ENCODE data around the gene ZNF628. TPM values are rescaled to one million over a fixed set of nuclear protein-coding genes. Genes with fewer than 3 reads are reported as not detected.
"Not testable (repeated sequence)": the region's sequence is repeated elsewhere in the genome, so short reads cannot be mapped to it uniquely, and the experiment has no call there.

ZNF628 gene
- total RNA-seq, 1 donor = 2.9 TPM

DNA sequence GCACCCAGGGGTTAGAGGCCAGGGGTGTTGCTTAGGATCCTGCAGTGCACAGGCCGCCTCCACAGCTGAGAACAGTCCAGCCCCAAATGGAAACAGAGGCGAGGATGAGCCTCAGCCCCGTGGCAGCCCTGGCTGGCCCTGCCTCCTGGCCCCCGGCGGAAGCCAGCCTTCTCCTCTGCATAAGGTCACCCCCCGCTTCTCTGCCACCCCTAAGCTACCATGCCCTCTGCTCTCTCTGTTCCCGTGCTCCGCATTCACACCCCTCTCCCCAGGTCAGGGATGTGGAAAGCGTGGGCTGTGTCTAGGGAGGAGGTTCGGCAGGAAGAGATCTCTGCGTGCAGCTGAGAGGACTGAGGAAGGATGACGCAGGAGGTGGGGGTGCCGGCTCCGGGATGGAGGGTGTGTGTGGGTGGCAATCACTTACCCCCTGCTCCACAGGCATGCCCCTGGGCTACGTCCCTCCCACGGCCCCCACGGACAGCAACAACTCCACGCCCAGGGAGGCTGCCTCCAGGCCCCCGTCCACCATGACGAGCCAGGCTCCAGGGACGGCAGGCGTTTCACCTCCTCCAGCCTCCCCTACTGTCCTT is 17.9 kb downstream of the ZNF628 start:
- DNase-seq (ENCODE audit: insufficient read length, low spot score, missing footprints) = peak; percentile 99
- Histone ChIP-seq H3K36me3 (ENCODE audit: insufficient read depth, low read length) (peaks cover 34% of the 10 kb centered on the region), H3K27me3 (ENCODE audit: insufficient read depth, low read length) (no peaks in the 10 kb centered on the region), H3K4me1 (ENCODE audit: insufficient read depth, low read length) (peaks cover 32% of the 10 kb centered on the region), H3K4me3 (ENCODE audit: insufficient read depth, low read length) (peak overlapping the region; percentile 70), H3K9me3 (ENCODE audit: low read depth, low read length) (no peaks in the 10 kb centered on the region), H3K4me2 (ENCODE audit: insufficient read depth, low read length) (peak overlapping the region; percentile 81), H3K79me2 (ENCODE audit: insufficient read depth, low read length) (peaks cover 7% of the 10 kb centered on the region), H3K27ac (ENCODE audit: low read depth, low read length) (peak overlapping the region; percentile 82), H4K20me1 (ENCODE audit: insufficient read depth, low read length) (no peaks in the 10 kb centered on the region), H2AFZ (ENCODE audit: low read length) (peak overlapping the region; percentile 70)
- TF ChIP-seq, protein P1, sequence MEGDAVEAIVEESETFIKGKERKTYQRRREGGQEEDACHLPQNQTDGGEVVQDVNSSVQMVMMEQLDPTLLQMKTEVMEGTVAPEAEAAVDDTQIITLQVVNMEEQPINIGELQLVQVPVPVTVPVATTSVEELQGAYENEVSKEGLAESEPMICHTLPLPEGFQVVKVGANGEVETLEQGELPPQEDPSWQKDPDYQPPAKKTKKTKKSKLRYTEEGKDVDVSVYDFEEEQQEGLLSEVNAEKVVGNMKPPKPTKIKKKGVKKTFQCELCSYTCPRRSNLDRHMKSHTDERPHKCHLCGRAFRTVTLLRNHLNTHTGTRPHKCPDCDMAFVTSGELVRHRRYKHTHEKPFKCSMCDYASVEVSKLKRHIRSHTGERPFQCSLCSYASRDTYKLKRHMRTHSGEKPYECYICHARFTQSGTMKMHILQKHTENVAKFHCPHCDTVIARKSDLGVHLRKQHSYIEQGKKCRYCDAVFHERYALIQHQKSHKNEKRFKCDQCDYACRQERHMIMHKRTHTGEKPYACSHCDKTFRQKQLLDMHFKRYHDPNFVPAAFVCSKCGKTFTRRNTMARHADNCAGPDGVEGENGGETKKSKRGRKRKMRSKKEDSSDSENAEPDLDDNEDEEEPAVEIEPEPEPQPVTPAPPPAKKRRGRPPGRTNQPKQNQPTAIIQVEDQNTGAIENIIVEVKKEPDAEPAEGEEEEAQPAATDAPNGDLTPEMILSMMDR (IDR thresholded peaks at IDR 0.05; ENCODE audit: extremely low read depth, low read depth, low read length) = no peak

DNA sequence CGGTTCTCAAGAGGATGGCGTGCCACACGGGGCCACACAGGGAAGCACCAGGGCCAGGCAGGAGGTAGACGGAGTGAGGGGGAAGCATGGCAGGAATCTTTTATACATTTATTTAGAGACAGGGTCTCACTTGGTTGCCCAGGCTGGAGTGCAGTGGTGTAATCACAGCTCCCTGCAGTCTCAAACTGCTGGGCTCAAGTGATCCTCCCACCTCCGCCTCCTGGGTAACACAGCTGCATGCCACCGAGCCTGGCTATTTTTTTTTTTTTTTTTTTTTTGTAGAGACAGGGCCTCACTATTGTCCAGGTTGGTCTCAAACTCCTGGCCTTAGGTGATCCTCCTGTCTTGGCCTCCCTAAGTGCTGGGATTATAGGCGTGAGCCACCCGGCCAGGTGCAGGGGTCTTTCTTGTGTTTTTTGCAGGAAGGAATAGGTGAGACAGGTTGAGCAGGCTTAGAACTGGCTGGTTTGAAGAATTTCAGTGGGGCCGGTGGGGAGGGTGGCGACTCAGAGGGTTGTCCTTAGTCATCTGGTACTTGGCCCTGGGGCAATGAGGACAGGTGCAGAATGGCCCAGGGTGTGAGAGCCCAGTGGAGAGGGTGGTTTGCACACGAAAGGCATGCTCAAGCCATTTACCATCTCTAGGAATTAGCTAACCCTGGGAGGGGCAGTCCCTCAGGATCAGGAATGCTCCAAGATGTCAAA is 19.4 kb downstream of the ZNF628 start:
- Histone ChIP-seq H3K79me2 (ENCODE audit: insufficient read depth, low read length) (peaks cover 7% of the 10 kb centered on the region), H3K27ac (ENCODE audit: low read depth, low read length) (no peak overlapping the region), H3K4me3 (ENCODE audit: insufficient read depth, low read length) (no peak overlapping the region), H3K4me2 (ENCODE audit: insufficient read depth, low read length) (no peak overlapping the region), H3K36me3 (ENCODE audit: insufficient read depth, low read length) (peaks cover 44% of the 10 kb centered on the region), H3K9me3 (ENCODE audit: low read depth, low read length) (no peaks in the 10 kb centered on the region), H2AFZ (ENCODE audit: low read length) (no peak overlapping the region), H3K4me1 (ENCODE audit: insufficient read depth, low read length) (peaks cover 28% of the 10 kb centered on the region), H4K20me1 (ENCODE audit: insufficient read depth, low read length) (no peaks in the 10 kb centered on the region), H3K27me3 (ENCODE audit: insufficient read depth, low read length) (no peaks in the 10 kb centered on the region)
- TF ChIP-seq, protein P1 (IDR thresholded peaks at IDR 0.05; ENCODE audit: extremely low read depth, low read depth, low read length) = no peak
- DNase-seq (ENCODE audit: insufficient read length, low spot score, missing footprints) = peak; percentile 65

- not testable (repeated sequence) for H4K20me1 ChIP-seq (ENCODE audit: insufficient read depth, low read length); H2AFZ ChIP-seq (ENCODE audit: low read length); H3K27me3 ChIP-seq (ENCODE audit: insufficient read depth, low read length); H3K4me2 ChIP-seq (ENCODE audit: insufficient read depth, low read length); DNase-seq (ENCODE audit: insufficient read length, low spot score, missing footprints); H3K4me3 ChIP-seq (ENCODE audit: insufficient read depth, low read length); H3K79me2 ChIP-seq (ENCODE audit: insufficient read depth, low read length); H3K27ac ChIP-seq (ENCODE audit: low read depth, low read length); H3K9me3 ChIP-seq (ENCODE audit: low read depth, low read length)
- Histone ChIP-seq H3K36me3 (ENCODE audit: insufficient read depth, low read length) (peaks cover 52% of the 10 kb centered on the region), H3K4me1 (ENCODE audit: insufficient read depth, low read length) (peaks cover 25% of the 10 kb centered on the region)
Measured at GRCh38 chr19:55496820-55497219, 20.4 kb downstream of the ZNF628 start.

- Histone ChIP-seq H3K4me1 (ENCODE audit: insufficient read depth, low read length) (peaks cover 24% of the 10 kb centered on the region), H4K20me1 (ENCODE audit: insufficient read depth, low read length) (no peaks in the 10 kb centered on the region), H3K27me3 (ENCODE audit: insufficient read depth, low read length) (no peaks in the 10 kb centered on the region), H3K4me2 (ENCODE audit: insufficient read depth, low read length) (no peak overlapping the region), H3K79me2 (ENCODE audit: insufficient read depth, low read length) (peaks cover 7% of the 10 kb centered on the region), H3K9me3 (ENCODE audit: low read depth, low read length) (no peaks in the 10 kb centered on the region), H3K36me3 (ENCODE audit: insufficient read depth, low read length) (peaks cover 57% of the 10 kb centered on the region), H2AFZ (ENCODE audit: low read length) (no peak overlapping the region), H3K27ac (ENCODE audit: low read depth, low read length) (no peak overlapping the region), H3K4me3 (ENCODE audit: insufficient read depth, low read length) (no peak overlapping the region)
- TF ChIP-seq, protein P1 (IDR thresholded peaks at IDR 0.05; ENCODE audit: extremely low read depth, low read depth, low read length) = no peak
- DNase-seq (ENCODE audit: insufficient read length, low spot score, missing footprints) = peak; percentile 9
Measured at GRCh38 chr19:55497763-55498162, 21.3 kb downstream of the ZNF628 start.
